H9 (cell line): ENCODE results near the gene CDK17. TPM values are rescaled to one million over a fixed set of nuclear protein-coding genes. Genes with fewer than 3 reads are reported as not detected.

Experiments
- DNase-seq: peaks from one replicate; pipeline ENCODE4 v3.0.0-alpha.2; 2017
- H2AFZ ChIP-seq: one replicate; pipeline ENCODE4 v1.6.1; 2013; ENCODE audit warnings: mild to moderate bottlenecking, low read length, control low read depth, moderate library complexity
- H2AK5ac ChIP-seq: 2 replicates; pipeline ENCODE4 v1.6.1; 2013; ENCODE audit warnings: low read length, control low read depth, mixed read lengths; ENCODE audit not compliant: insufficient read length
- H2BK120ac ChIP-seq: one replicate; pipeline ENCODE4 v1.6.1; 2013; ENCODE audit warnings: low read depth, mild to moderate bottlenecking, low read length, control low read depth, inconsistent platforms; ENCODE audit not compliant: poor library complexity, severe bottlenecking
- H2BK12ac ChIP-seq: 2 replicates; pipeline ENCODE4 v1.6.1; 2013; ENCODE audit warnings: low read length, control low read depth, mixed read lengths, low read depth; ENCODE audit not compliant: insufficient read length
- H2BK15ac ChIP-seq: 2 replicates; pipeline ENCODE4 v1.6.1; 2013; ENCODE audit warnings: low read depth, low read length, control low read depth
- H2BK20ac ChIP-seq: one replicate; pipeline ENCODE4 v1.6.1; 2013; ENCODE audit warnings: low read depth, mild to moderate bottlenecking, low read length, control low read depth, inconsistent platforms; ENCODE audit not compliant: poor library complexity, severe bottlenecking
- H2BK5ac ChIP-seq: 2 replicates; pipeline ENCODE4 v1.6.1; 2013; ENCODE audit warnings: low read length, control low read depth, mixed read lengths; ENCODE audit not compliant: insufficient read length
- H3K14ac ChIP-seq: 2 replicates; pipeline ENCODE4 v1.6.1; 2013; ENCODE audit warnings: low read length, control low read depth; ENCODE audit not compliant: insufficient read depth
- H3K18ac ChIP-seq: 2 replicates; pipeline ENCODE4 v1.6.1; 2013; ENCODE audit warnings: low read depth, mild to moderate bottlenecking, mixed read lengths, low read length, control low read depth; ENCODE audit not compliant: insufficient read length
- H3K23ac ChIP-seq: 2 replicates; pipeline ENCODE4 v1.6.1; 2013; ENCODE audit warnings: low read length, control low read depth, mixed read lengths, low read depth; ENCODE audit not compliant: insufficient read length
- H3K23me2 ChIP-seq: 2 replicates; pipeline ENCODE4 v1.6.1; 2013; ENCODE audit warnings: low read depth, mild to moderate bottlenecking, mixed read lengths, low read length, control low read depth; ENCODE audit not compliant: insufficient read length, poor library complexity, severe bottlenecking
- H3K27ac ChIP-seq: 2 replicates; pipeline ENCODE4 v1.5.1; 2013; ENCODE audit warnings: low read length, control low read depth, mixed read lengths, low read depth; ENCODE audit not compliant: insufficient read length
- H3K27me3 ChIP-seq: 2 replicates; pipeline ENCODE4 v1.6.1; 2013; ENCODE audit warnings: low read length, control low read depth, inconsistent platforms; ENCODE audit not compliant: insufficient read depth
- H3K4ac ChIP-seq: 2 replicates; pipeline ENCODE4 v1.6.1; 2013; ENCODE audit warnings: low read depth, mild to moderate bottlenecking, control low read depth, inconsistent platforms, low read length, moderate library complexity
- H3K4me1 ChIP-seq: 2 replicates; pipeline ENCODE4 v1.6.1; 2013; ENCODE audit warnings: low read length, control low read depth, inconsistent platforms; ENCODE audit not compliant: insufficient read depth
- H3K4me2 ChIP-seq: 2 replicates; pipeline ENCODE4 v1.6.1; 2013; ENCODE audit warnings: low read length, control low read depth, mixed read lengths; ENCODE audit not compliant: insufficient read length, insufficient read depth
- H3K56ac ChIP-seq: 2 replicates; pipeline ENCODE4 v1.6.1; 2013; ENCODE audit warnings: low read depth, mild to moderate bottlenecking, mixed read lengths, low read length, control low read depth; ENCODE audit not compliant: insufficient read length
- H3K79me1 ChIP-seq: 2 replicates; pipeline ENCODE4 v1.6.1; 2013; ENCODE audit warnings: low read depth, mild to moderate bottlenecking, moderate library complexity, low read length, control low read depth, inconsistent platforms; ENCODE audit not compliant: insufficient read depth, poor library complexity, severe bottlenecking
- H3K79me2 ChIP-seq: 2 replicates; pipeline ENCODE4 v1.6.1; 2013; ENCODE audit warnings: low read length, control low read depth, inconsistent platforms; ENCODE audit not compliant: insufficient read depth
- H3K9ac ChIP-seq: 2 replicates; pipeline ENCODE4 v1.6.1; 2013; ENCODE audit warnings: low read length, control low read depth, mixed read lengths; ENCODE audit not compliant: insufficient read length; ENCODE audit errors: extremely low read depth
- H3K9me3 ChIP-seq: one replicate; pipeline ENCODE4 v1.6.1; 2013; ENCODE audit warnings: low read depth, low read length, inconsistent platforms; ENCODE audit not compliant: control insufficient read depth
- H3T11ph ChIP-seq: one replicate; pipeline ENCODE4 v1.6.1; 2013; ENCODE audit warnings: mild to moderate bottlenecking, low read length, control low read depth, inconsistent platforms
- H4K20me1 ChIP-seq: one replicate; pipeline ENCODE4 v1.6.1; 2013; ENCODE audit not compliant: control insufficient read depth, insufficient read length, insufficient read depth
- H4K5ac ChIP-seq: 2 replicates; pipeline ENCODE4 v1.6.1; 2013; ENCODE audit warnings: low read depth, mild to moderate bottlenecking, mixed read lengths, low read length, control low read depth; ENCODE audit not compliant: insufficient read length
- H4K8ac ChIP-seq: replicated peaks from 2 replicates; pipeline ENCODE4 v1.6.1; 2013; ENCODE audit warnings: low read length, control low read depth, mixed read lengths, low read depth; ENCODE audit not compliant: insufficient read length
- H4K91ac ChIP-seq: 2 replicates; pipeline ENCODE4 v1.6.1; 2013; ENCODE audit warnings: low read depth, mild to moderate bottlenecking, moderate library complexity, mixed read lengths, low read length, control low read depth; ENCODE audit not compliant: insufficient read length
- H3K27ac Mint-ChIP-seq, 3 experiments: 2 replicates in 2 of 3; 3 replicates in 1 of 3; pipeline ENCODE4 v1.8.0; 2020 to 2021; ENCODE audit warnings: mixed read lengths in 3 of 3, mild to moderate bottlenecking in 1 of 3, moderate library complexity in 1 of 3
- H3K27me3 Mint-ChIP-seq: 2 replicates; pipeline ENCODE4 v1.8.0; 2021; ENCODE audit warnings: low read depth, mild to moderate bottlenecking, moderate library complexity, mixed read lengths
- H3K36me3 Mint-ChIP-seq, 3 experiments: 2 replicates in 2 of 3; 3 replicates in 1 of 3; pipeline ENCODE4 v1.8.0; 2020 to 2021; ENCODE audit warnings: low read depth in 3 of 3, mixed read lengths in 3 of 3; ENCODE audit not compliant: insufficient read depth in 1 of 3
- H3K4me1 Mint-ChIP-seq, 2 experiments: 2 replicates each; pipeline ENCODE4 v1.8.0; 2020; ENCODE audit warnings: mixed read lengths in 2 of 2
- H3K4me3 Mint-ChIP-seq, 2 experiments: 2 replicates in 1 of 2; 3 replicates in 1 of 2; pipeline ENCODE4 v1.8.0; 2020 to 2021; ENCODE audit warnings: mild to moderate bottlenecking in 2 of 2, mixed read lengths in 2 of 2, moderate library complexity in 1 of 2
- H3K9me3 Mint-ChIP-seq, 2 experiments: 2 replicates in 1 of 2; 3 replicates in 1 of 2; pipeline ENCODE4 v1.8.0; 2020; ENCODE audit warnings: mild to moderate bottlenecking in 2 of 2, mixed read lengths in 2 of 2, moderate library complexity in 1 of 2
- CTCF ChIP-seq: fragments of 200-600 bp; sonication (generic); conservative IDR thresholded peaks from 3 replicates; pipeline ENCODE4 v1.8.0; 2021; ENCODE audit warnings: antibody characterized with exemption, mild to moderate bottlenecking
- WGBS: extraction: QIAGEN DNeasy Blood & Tissue Kit; methylation state at CpG from one replicate; pipeline ENCODE4 v1.1.7; 2013; ENCODE audit warnings: missing lambda C conversion rate, low lambda C conversion rate, mixed read lengths; ENCODE audit not compliant: insufficient read length; ENCODE audit errors: extremely low coverage; 5-methylcytosine and 5-hydroxymethylcytosine counted together
- total RNA-seq: library from RNA; stranded (reverse); gene quantifications from 2 replicates; pipeline ENCODE4 v1.2.1, GENCODE V29; 2021

CDK17 gene
- total RNA-seq, 1 experiment from 2014 or later: 28.8 TPM

- Mint-ChIP-seq H3K9me3 (no peaks in the 10 kb centered on the region), H3K4me1 (peaks cover 20 to 31% of the 10 kb centered on the region in 2 experiments), H3K27ac (peak overlapping the region in 2 of 3 experiments; percentile 15 to 83; a peak in 3 of 7 replicates), H3K4me3 (no peak overlapping the region), H3K36me3 (peaks cover 7 to 27% (median 10%) of the 10 kb centered on the region in 3 experiments; a peak in 4 of 7 replicates), H3K27me3 (peaks cover 2% of the 10 kb centered on the region; the same call in 1 of the 2 replicates)
- Histone ChIP-seq H2BK15ac (no peak overlapping the region), H2AK5ac (no peak overlapping the region), H3K4me2 (no peak overlapping the region), H3K4ac (no peak overlapping the region), H2BK20ac (no peak overlapping the region), H4K8ac (no peak overlapping the region), H3K14ac (no peak overlapping the region), H2BK12ac (no peak overlapping the region), H3K23ac (no peak overlapping the region), H3T11ph (no peak overlapping the region), H3K79me1 (no peaks in the 10 kb centered on the region), H3K18ac (no peak overlapping the region), H3K9me3 (no peaks in the 10 kb centered on the region), H3K27me3 (no peaks in the 10 kb centered on the region), H2BK120ac (no peak overlapping the region), H2AFZ (no peak overlapping the region), H3K4me1 (no peaks in the 10 kb centered on the region), H3K79me2 (no peaks in the 10 kb centered on the region), H4K20me1 (no peaks in the 10 kb centered on the region), H2BK5ac (no peak overlapping the region), H4K91ac (no peak overlapping the region), H3K27ac (no peak overlapping the region), H3K23me2 (no peaks in the 10 kb centered on the region), H3K56ac (no peak overlapping the region), H4K5ac (no peak overlapping the region), H3K9ac (no peak overlapping the region)
- TF ChIP-seq CTCF: no peak
- no peak for DNase-seq
- no CpG with 5 or more reads among the region's 8 CpGs for WGBS
Observed at GRCh38 chr12:96258104-96258961, 141.9 kb downstream of the CDK17 start.
